ENCODE results near the gene SC5D.

Gene SC5D

DNA sequence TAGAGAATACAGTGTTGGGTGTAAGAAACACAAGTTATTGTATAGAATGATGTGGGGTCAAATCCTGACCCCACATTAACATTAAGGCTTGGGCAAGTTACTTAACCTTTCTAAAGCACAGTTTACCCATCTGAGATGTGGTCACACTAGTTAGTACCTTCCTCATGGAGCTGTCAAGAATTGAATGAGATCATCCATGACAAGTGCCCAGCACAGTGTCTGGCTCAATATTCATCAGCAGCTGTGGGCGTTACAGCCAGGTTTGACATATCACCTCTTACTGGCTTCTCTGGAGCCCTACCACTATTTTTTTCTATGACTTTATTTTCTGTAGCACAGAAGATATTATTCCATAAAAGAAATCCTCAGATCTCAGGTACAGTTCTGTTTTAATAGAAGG lies 57.2 kb downstream of the SC5D start:
- Histone ChIP-seq H3K4me1 (ENCODE audit: control insufficient read depth in 5 of 5, insufficient read depth in 5 of 5, low read length in 5 of 5) (peaks cover 0 to 14% (median 6%) of the 10 kb centered on the region in 5 donors), H3K27ac (ENCODE audit: low read depth, low read length) (no peak overlapping the region), H3K9ac (ENCODE audit: low read length in 5 of 5) (no peak overlapping the region), H3K27me3 (ENCODE audit: control insufficient read depth in 5 of 5, insufficient read depth in 4 of 5, low read length in 5 of 5) (peaks cover 0 to 8% (median 0%) of the 10 kb centered on the region in 5 donors), H3K36me3 (ENCODE audit: control insufficient read depth in 5 of 5, insufficient read depth in 5 of 5, low read length in 5 of 5) (no peaks in the 10 kb centered on the region), H3K4me3 (ENCODE audit: low read depth in 1 of 5, low read length in 5 of 5) (no peak overlapping the region), H3K9me3 (ENCODE audit: control insufficient read depth in 5 of 5, low read length in 5 of 5) (no peaks in the 10 kb centered on the region)

GRCh38 chr11:121350314-121351082 lies 57.9 kb downstream of the SC5D start:
- H3K27me3 ChIP-seq (ENCODE audit: control insufficient read depth in 5 of 5, insufficient read depth in 4 of 5, low read length in 5 of 5) = peaks cover 0 to 8% (median 0%) of the 10 kb centered on the region in 5 donors
- no peaks in the 10 kb centered on the region for H3K36me3 ChIP-seq (ENCODE audit: control insufficient read depth in 5 of 5, insufficient read depth in 5 of 5, low read length in 5 of 5)
- no peak overlapping the region for H3K4me3 ChIP-seq (ENCODE audit: low read depth in 1 of 5, low read length in 5 of 5)
- H3K4me1 ChIP-seq (ENCODE audit: control insufficient read depth in 5 of 5, insufficient read depth in 5 of 5, low read length in 5 of 5) = peaks cover 0 to 14% (median 6%) of the 10 kb centered on the region in 5 donors
- H3K27ac ChIP-seq (ENCODE audit: low read depth, low read length) = no peak overlapping the region
- no peaks in the 10 kb centered on the region for H3K9me3 ChIP-seq (ENCODE audit: control insufficient read depth in 5 of 5, low read length in 5 of 5)
- H3K9ac ChIP-seq (ENCODE audit: low read length in 5 of 5) = no peak overlapping the region

- Histone ChIP-seq H3K36me3 (ENCODE audit: control insufficient read depth in 5 of 5, insufficient read depth in 5 of 5, low read length in 5 of 5) (no peaks in the 10 kb centered on the region), H3K27ac (ENCODE audit: low read depth, low read length) (no peak overlapping the region), H3K4me1 (ENCODE audit: control insufficient read depth in 5 of 5, insufficient read depth in 5 of 5, low read length in 5 of 5) (peaks cover 0 to 14% (median 6%) of the 10 kb centered on the region in 5 donors)
Measured at GRCh38 chr11:121351083-121351630, 58.6 kb downstream of the SC5D start.

GRCh38 chr11:121352251-121352891 lies 59.8 kb downstream of the SC5D start:
- H3K36me3 ChIP-seq (ENCODE audit: control insufficient read depth in 5 of 5, insufficient read depth in 5 of 5, low read length in 5 of 5) = no peaks in the 10 kb centered on the region
- H3K4me3 ChIP-seq (ENCODE audit: low read depth in 1 of 5, low read length in 5 of 5) = no peak overlapping the region
- no peaks in the 10 kb centered on the region for H3K9me3 ChIP-seq (ENCODE audit: control insufficient read depth in 5 of 5, low read length in 5 of 5)
- H3K27ac ChIP-seq (ENCODE audit: low read depth, low read length) = no peak overlapping the region
- no peak overlapping the region for H3K9ac ChIP-seq (ENCODE audit: low read length in 5 of 5)
- peaks cover 0 to 8% (median 0%) of the 10 kb centered on the region in 5 donors for H3K27me3 ChIP-seq (ENCODE audit: control insufficient read depth in 5 of 5, insufficient read depth in 4 of 5, low read length in 5 of 5)
- peaks cover 0 to 14% (median 6%) of the 10 kb centered on the region in 5 donors for H3K4me1 ChIP-seq (ENCODE audit: control insufficient read depth in 5 of 5, insufficient read depth in 5 of 5, low read length in 5 of 5)

More at GRCh38 chr11:121351083-121351630, 58.6 kb downstream of the SC5D start:
- Histone ChIP-seq H3K27me3 (ENCODE audit: control insufficient read depth in 5 of 5, insufficient read depth in 4 of 5, low read length in 5 of 5) (peaks cover 0 to 8% (median 0%) of the 10 kb centered on the region in 5 donors), H3K4me3 (ENCODE audit: low read depth in 1 of 5, low read length in 5 of 5) (no peak overlapping the region), H3K9me3 (ENCODE audit: control insufficient read depth in 5 of 5, low read length in 5 of 5) (no peaks in the 10 kb centered on the region), H3K9ac (ENCODE audit: low read length in 5 of 5) (no peak overlapping the region)

DNA sequence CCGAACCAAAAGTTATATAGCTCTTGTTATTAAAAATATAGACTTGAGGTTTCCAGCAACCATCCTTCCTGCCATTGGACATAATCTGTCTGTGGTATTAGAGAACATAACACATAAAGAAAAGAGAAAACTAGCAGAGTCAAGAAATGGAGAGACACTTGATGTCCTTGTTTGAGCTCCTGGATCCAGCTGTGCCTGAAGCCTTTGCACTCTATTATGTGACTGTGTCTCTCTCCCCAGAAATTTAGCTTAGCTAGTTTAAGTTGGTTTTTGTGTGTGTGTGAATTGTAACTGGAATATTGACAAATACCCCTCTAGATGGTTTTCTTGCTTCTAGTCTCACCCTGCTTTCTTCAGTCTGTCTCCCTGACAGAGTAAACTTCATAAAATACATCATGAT lies 61.6 kb downstream of the SC5D start:
- H3K4me1 ChIP-seq (ENCODE audit: control insufficient read depth in 5 of 5, insufficient read depth in 5 of 5, low read length in 5 of 5) = peaks cover 0 to 14% (median 6%) of the 10 kb centered on the region in 5 donors
- no peak overlapping the region for H3K4me3 ChIP-seq (ENCODE audit: low read depth in 1 of 5, low read length in 5 of 5)
- H3K36me3 ChIP-seq (ENCODE audit: control insufficient read depth in 5 of 5, insufficient read depth in 5 of 5, low read length in 5 of 5) = no peaks in the 10 kb centered on the region
- H3K9me3 ChIP-seq (ENCODE audit: control insufficient read depth in 5 of 5, low read length in 5 of 5) = no peaks in the 10 kb centered on the region
- peaks cover 0 to 7% (median 0%) of the 10 kb centered on the region in 5 donors for H3K27me3 ChIP-seq (ENCODE audit: control insufficient read depth in 5 of 5, insufficient read depth in 4 of 5, low read length in 5 of 5)
- no peak overlapping the region for H3K9ac ChIP-seq (ENCODE audit: low read length in 5 of 5)
- no peak overlapping the region for H3K27ac ChIP-seq (ENCODE audit: low read depth, low read length)

DNA sequence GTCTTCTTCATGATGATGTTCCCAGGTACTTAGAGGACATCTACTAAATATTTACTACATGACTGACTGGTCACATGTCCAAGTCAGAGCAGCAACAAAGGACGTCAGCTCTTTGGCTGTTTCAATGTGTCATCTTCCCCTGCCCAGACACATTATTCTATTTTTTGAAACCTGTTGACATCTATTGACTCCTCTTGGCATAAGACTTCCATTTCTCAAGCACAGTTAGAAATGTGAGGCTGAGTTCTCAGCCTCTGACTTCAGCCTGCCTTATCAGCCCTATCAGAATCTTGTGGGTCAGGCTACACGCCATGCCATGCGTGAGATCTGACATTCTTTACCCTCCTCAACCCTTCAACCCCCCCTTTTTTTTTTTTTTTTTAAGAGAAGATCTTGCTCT lies 63.8 kb downstream of the SC5D start:
- Histone ChIP-seq H3K27me3 (ENCODE audit: control insufficient read depth in 5 of 5, insufficient read depth in 4 of 5, low read length in 5 of 5) (peaks cover 0 to 6% (median 0%) of the 10 kb centered on the region in 5 donors), H3K4me1 (ENCODE audit: control insufficient read depth in 5 of 5, insufficient read depth in 5 of 5, low read length in 5 of 5) (peaks cover 0 to 5% (median 0%) of the 10 kb centered on the region in 5 donors), H3K4me3 (ENCODE audit: low read depth in 1 of 5, low read length in 5 of 5) (no peak overlapping the region), H3K36me3 (ENCODE audit: control insufficient read depth in 5 of 5, insufficient read depth in 5 of 5, low read length in 5 of 5) (no peaks in the 10 kb centered on the region), H3K9me3 (ENCODE audit: control insufficient read depth in 5 of 5, low read length in 5 of 5) (no peaks in the 10 kb centered on the region), H3K9ac (ENCODE audit: low read length in 5 of 5) (no peak overlapping the region), H3K27ac (ENCODE audit: low read depth, low read length) (no peak overlapping the region)
